DOHH2 (cell line): ENCODE measurements around the gene TMEM267.

ENCODE experiments used
- H3F3A ChIP-seq: fragments of 200-600 bp; sonication (generic), shearing (Covaris generic); 2 replicates; pipeline ENCODE4 v1.6.0; 2016; ENCODE audit warnings: antibody characterized with exemption, mild to moderate bottlenecking; ENCODE audit not compliant: control insufficient read depth, insufficient read depth
- H3K27ac ChIP-seq: fragments of 200-600 bp; sonication (generic); 2 replicates; pipeline ENCODE4 v1.5.1; 2014; ENCODE audit warnings: low read depth, mild to moderate bottlenecking, low read length, moderate library complexity
- H3K27me3 ChIP-seq: fragments of 200-600 bp; sonication (generic); 2 replicates; pipeline ENCODE4 v1.6.1; 2014; ENCODE audit warnings: mild to moderate bottlenecking, low read length, mixed read lengths; ENCODE audit not compliant: control insufficient read depth
- H3K36me3 ChIP-seq: fragments of 200-600 bp; sonication (generic); 2 replicates; pipeline ENCODE4 v1.6.1; 2014; ENCODE audit warnings: mild to moderate bottlenecking, low read length, moderate library complexity, mixed read lengths; ENCODE audit not compliant: control insufficient read depth
- H3K4me1 ChIP-seq: fragments of 200-600 bp; sonication (generic); 2 replicates; pipeline ENCODE4 v1.6.1; 2014; ENCODE audit warnings: mild to moderate bottlenecking, low read length, mixed read lengths; ENCODE audit not compliant: control insufficient read depth
- H3K4me2 ChIP-seq: fragments of 200-600 bp; sonication (generic); 2 replicates; pipeline ENCODE4 v1.6.0; 2014; ENCODE audit warnings: mild to moderate bottlenecking, low read length, moderate library complexity
- H3K4me3 ChIP-seq: fragments of 200-600 bp; sonication (generic); 2 replicates; pipeline ENCODE4 v1.5.1; 2014; ENCODE audit warnings: mild to moderate bottlenecking, low read length, mixed read lengths
- H3K79me2 ChIP-seq: fragments of 200-600 bp; sonication (generic); 2 replicates; pipeline ENCODE4 v1.6.1; 2014; ENCODE audit warnings: mild to moderate bottlenecking, low read length, mixed read lengths; ENCODE audit not compliant: control insufficient read depth
- H3K9me2 ChIP-seq: fragments of 200-600 bp; sonication (generic); replicated peaks from 2 replicates; pipeline ENCODE4 v1.6.1; 2014; ENCODE audit warnings: mild to moderate bottlenecking, low read length, mixed read lengths; ENCODE audit not compliant: control insufficient read depth
- H3K9me3 ChIP-seq: fragments of 200-600 bp; sonication (generic); 2 replicates; pipeline ENCODE4 v1.6.1; 2014; ENCODE audit warnings: antibody characterized with exemption, low read length, mixed read lengths; ENCODE audit not compliant: control insufficient read depth, insufficient read depth
- H4K20me1 ChIP-seq: fragments of 200-600 bp; sonication (generic); 2 replicates; pipeline ENCODE4 v1.6.0; 2014; ENCODE audit warnings: low read depth, mild to moderate bottlenecking, antibody characterized with exemption, low read length, moderate library complexity; ENCODE audit not compliant: control insufficient read depth, insufficient read depth
- EZH2phosphoT487 ChIP-seq: fragments of 200-600 bp; sonication (generic); IDR thresholded peaks from 2 replicates; pipeline ENCODE4 v1.6.1; 2017; ENCODE audit warnings: borderline replicate concordance, mild to moderate bottlenecking, antibody characterized with exemption, low read length, moderate library complexity, mixed read lengths
- TF ChIP-seq, protein P1 (sequence below): fragments of 200-600 bp; sonication (generic); IDR thresholded peaks from one replicate; pipeline ENCODE4 v1.5.1; 2014; ENCODE audit warnings: antibody characterized with exemption, mild to moderate bottlenecking, low read depth, low read length; ENCODE audit not compliant: poor library complexity, severe bottlenecking

Gene TMEM267

DNA sequence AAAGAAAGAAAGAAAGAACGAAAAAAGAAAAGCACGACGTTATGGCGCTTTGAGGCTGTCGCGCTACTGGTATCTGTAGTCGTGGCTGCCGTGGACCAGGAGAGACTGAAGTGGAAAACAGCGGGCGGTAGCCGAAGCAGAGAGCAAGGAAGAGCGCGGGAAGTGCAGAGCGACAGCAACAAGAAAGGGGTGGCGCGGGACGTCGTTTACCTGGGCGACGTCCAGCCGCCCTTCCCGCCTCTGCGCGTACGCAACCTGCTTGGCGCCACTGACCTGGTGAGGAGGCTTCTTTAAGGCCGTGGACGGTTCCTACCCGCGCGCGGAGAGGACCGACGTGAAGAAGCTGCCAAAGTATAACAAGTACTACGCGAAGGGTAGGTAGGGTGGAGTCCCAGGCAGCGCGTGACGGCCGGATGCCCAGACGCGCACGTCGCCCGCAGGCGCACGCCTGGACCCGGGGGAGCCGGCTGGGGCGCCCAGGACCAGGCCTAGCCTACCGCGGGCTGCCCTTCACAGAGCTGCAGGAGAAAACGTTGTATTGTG is 86.8 kb downstream of the TMEM267 start:
- no peaks in the 10 kb centered on the region for H3K36me3 ChIP-seq
- peak overlapping the region; percentile 70 for H3K4me2 ChIP-seq
- H4K20me1 ChIP-seq = no peaks in the 10 kb centered on the region
- H3K79me2 ChIP-seq = no peaks in the 10 kb centered on the region
- no peaks in the 10 kb centered on the region for H3K9me3 ChIP-seq
- no peaks in the 10 kb centered on the region for H3K9me2 ChIP-seq
- H3K4me1 ChIP-seq = peaks cover 14% of the 10 kb centered on the region
- H3F3A ChIP-seq = no peaks in the 10 kb centered on the region
- H3K27ac ChIP-seq = no peak overlapping the region
- H3K4me3 ChIP-seq = peak overlapping the region; percentile 71
- no peak for TF ChIP-seq EZH2phosphoT487
- TF ChIP-seq, protein P1, sequence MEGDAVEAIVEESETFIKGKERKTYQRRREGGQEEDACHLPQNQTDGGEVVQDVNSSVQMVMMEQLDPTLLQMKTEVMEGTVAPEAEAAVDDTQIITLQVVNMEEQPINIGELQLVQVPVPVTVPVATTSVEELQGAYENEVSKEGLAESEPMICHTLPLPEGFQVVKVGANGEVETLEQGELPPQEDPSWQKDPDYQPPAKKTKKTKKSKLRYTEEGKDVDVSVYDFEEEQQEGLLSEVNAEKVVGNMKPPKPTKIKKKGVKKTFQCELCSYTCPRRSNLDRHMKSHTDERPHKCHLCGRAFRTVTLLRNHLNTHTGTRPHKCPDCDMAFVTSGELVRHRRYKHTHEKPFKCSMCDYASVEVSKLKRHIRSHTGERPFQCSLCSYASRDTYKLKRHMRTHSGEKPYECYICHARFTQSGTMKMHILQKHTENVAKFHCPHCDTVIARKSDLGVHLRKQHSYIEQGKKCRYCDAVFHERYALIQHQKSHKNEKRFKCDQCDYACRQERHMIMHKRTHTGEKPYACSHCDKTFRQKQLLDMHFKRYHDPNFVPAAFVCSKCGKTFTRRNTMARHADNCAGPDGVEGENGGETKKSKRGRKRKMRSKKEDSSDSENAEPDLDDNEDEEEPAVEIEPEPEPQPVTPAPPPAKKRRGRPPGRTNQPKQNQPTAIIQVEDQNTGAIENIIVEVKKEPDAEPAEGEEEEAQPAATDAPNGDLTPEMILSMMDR = no peak
- no peaks in the 10 kb centered on the region; the same call in 1 of the 2 replicates for H3K27me3 ChIP-seq
